Skeletal muscle cell (primary cell): Measurements from ENCODE around the gene CCDC6.

Experiments
- DNase-seq: peaks from one replicate; pipeline ENCODE4 v3.0.0-alpha.2; 2010; ENCODE audit warnings: low read depth
- H3K4me3 ChIP-seq: 2 replicates; pipeline ENCODE4 v1.5.1; 2011; ENCODE audit warnings: low read depth, mild to moderate bottlenecking, control low read depth, low read length, moderate library complexity

Gene CCDC6

DNA sequence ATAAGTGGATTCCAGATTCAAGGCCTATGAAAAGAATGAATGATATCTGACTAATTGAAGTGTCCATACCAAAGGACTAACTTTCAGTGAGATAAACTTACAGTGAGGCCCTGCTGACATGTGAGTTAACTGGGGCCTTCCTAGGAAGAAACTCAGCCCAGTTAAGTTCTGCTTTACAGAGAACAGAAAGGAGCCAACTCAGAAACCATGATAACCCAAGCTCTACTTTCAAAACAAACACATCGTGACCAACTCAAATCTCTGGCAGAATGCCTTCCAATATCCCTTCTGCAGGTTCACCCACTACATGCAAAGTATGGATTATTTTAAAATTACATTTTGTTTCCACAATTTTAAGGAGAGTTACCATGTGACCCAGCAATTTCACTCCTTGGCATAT, 77.3 kb downstream of the CCDC6 start:
- no peak overlapping the region for H3K4me3 ChIP-seq
- no peak for DNase-seq

DNA sequence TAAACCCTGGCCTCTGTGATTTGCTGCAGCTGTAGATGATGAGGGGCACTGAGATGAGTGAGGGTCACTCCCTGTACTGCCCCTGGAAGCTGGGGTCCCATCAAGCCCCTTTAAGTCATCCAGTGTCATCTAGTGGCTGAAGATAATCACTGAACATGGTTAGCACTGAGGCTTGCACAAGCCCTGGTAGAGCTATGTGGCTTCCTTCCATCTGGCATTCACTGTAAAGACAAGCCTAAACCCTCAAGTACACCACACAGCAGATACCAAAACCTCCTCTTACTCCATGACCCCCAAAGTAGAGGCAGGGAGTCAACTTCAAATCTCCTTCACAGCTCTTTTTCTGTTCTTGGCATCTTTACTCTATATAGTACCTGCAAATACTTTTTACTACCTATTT, 80.4 kb downstream of the CCDC6 start:
- H3K4me3 ChIP-seq, result no peak overlapping the region
- DNase-seq, result no peak

DNA sequence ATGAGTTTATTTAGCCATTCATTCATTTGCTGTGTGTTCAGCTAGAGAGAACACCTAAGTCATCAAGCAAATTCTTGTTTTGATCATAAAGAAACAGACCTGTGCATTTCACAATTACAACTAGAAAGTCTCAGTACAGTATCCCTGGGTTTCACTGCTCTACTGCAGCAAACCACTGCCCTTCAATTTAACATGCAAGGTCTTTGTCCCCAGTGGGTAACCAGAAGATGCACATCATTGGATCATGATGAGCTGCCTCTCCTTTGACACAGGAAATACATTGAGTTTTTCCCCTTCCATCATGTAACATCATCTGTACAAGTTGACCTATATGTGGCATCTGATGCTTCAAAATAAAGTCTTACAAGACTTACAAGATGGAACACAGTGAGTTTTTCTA, 82.6 kb downstream of the CCDC6 start:
- H3K4me3 ChIP-seq, result no peak overlapping the region
- DNase-seq, result no peak

DNA sequence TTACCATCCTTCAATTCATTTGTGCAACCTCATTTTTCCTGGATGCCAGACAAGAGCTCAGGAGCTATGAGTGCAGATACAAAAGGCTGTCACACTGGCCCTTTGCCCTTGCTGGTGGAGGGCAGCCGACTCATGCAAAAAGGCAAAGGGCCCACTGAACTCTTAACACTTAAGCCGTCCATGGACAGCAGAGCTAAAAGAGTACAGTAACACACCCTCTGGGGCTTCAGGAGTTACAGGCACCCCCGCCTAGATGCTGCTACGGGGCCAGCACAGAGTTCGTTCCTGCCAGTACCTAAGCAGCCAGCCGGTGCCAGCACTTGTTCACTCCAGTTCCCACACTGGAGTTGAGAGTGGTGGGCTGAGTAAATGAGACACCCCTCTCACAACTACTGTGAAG, 83.2 kb downstream of the CCDC6 start:
- no peak overlapping the region for H3K4me3 ChIP-seq
- no peak for DNase-seq

DNA sequence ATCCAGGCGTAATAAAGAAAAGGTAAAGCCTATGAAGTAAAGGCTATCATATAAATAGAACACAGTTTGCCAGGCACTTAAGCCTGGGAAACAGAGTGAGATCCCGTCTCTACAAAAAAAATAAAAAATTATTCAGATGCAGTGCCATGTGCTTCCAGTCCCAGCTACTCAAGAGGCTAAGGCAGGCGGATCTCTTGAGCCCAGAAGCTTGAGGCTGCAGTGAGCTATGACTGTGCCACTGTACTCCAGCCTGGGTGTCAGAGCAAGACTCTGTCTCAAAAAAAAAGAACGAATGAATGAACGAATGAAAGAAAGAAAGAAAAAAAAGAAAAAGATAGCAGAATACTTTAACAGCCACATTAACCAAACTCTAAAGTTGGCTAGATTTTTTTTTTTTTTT, 85.9 kb downstream of the CCDC6 start:
- DNase-seq, result no peak
- H3K4me3 ChIP-seq, result no peak overlapping the region

DNA sequence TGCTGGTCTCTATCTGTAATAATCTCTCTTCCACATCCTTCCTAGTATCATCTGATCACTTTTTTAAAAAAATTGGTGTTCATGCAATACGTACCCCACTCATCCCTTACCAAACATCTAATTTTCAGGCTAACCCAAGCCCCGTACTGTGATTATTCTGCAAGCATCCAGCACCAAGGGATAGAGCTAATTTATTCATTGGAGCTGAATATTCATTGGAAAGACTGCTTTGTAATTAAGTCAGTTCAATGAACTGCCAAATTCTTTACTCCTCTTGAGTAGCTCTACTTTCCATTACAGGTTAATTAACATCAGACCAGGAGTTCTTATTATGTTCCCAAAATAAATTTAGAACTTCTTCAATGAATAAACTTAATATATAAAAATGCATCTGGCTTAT, 86.7 kb downstream of the CCDC6 start:
- no peak overlapping the region for H3K4me3 ChIP-seq
- no peak for DNase-seq

DNA sequence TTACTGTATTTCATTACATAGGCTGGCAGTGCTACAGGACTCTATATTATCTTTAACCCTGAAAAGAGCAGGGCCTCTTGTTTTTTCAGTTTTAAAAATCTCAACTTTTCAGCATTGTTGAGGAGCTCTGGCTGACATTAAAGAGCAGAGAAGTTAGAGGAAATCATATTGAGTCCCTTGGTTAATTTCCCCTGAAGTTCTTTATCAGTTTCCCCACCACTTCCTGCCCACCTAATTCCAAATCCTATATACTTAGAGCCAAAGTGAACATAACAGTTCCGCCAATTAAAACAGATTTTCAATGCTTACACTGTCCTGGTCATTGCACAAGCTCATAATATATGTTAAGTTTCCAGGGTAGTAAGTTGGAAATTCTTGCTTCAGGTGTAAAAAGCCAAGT, 87.1 kb downstream of the CCDC6 start:
- DNase-seq, result no peak
- H3K4me3 ChIP-seq, result no peak overlapping the region

DNA sequence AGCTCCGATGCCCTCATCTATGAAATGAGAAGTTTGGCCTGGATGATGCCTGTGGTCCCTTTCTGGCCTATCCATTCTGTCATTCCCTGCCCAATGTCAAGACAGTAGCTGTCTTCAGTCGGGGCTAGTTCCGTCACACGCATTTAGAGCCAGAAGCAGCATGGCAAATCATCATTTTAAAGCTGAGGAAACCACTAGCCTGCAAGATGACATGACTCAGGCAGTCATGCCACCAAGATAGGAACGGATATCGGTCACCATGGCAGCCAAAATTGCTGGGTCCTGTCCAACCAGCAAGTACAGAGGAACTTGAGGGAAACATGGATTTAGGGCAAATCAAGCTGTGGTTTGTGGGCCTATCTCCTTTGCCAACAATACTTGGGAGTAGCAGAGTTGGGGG, 88.6 kb downstream of the CCDC6 start:
- no peak for DNase-seq
- H3K4me3 ChIP-seq, result no peak overlapping the region

DNA sequence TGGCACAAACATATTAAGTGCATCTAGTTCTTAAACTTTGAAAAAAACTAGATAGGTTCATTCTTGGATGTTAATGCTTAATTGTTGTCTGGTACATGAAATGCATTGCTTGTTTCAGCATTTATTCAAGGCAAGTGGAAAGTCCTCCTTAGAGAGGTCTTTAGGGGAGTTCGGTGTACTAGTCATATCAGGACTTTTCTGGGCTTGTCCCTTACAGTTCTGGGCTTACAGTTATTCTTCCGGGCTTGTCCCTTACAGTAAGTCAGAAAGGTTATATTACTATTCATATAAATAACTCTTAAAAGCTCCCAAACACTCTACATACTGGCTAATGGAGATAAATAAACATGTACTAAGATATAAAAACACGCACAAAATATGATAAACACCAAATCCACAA, 91.5 kb downstream of the CCDC6 start:
- no peak for DNase-seq
- H3K4me3 ChIP-seq, result no peak overlapping the region

DNA sequence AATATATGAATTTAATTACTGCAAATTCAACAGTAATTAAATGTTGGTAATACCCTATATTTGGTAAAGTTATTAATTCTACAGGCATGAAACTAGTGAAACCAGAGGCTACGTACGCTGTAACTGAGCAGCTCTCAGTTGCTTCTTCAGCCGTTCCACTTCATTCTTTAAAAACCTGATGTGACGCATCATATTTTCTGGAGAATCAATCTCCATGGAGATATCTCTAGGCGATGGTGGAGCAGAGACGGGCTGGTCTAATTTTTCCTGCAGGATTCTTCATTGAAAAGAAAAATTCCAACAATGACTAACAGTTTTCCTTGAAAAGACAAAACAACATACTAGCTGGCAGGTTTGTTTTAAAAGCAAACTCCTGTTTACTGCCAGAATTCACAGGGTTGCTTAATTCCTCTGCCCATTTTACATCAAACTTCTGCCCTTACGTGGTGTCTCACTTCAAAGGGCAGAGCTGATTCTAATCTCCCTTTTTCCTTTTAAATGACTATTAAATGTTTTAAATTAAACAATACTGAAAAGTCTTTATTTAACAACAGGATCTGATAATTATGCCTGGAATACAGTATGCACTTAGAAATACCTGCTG, 93.7 kb downstream of the CCDC6 start:
- no peak for DNase-seq
- no peak overlapping the region for H3K4me3 ChIP-seq

DNA sequence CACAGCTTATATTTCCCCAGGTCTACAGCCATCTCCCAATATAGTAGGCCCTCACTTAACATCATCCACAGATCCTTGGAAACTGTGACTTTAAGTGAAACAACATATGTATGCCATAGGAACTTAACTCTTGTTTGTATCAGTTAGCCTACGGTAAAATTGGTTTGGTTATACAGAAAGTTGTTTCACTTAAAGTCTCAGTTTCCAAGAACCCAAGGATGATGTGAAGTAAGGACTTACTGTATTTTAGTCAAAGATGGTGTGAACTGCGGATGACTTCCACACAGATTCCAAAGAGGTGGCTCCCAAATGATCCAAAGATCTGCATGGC, 96.7 kb downstream of the CCDC6 start:
- no peak overlapping the region for H3K4me3 ChIP-seq
- DNase-seq, result no peak

DNA sequence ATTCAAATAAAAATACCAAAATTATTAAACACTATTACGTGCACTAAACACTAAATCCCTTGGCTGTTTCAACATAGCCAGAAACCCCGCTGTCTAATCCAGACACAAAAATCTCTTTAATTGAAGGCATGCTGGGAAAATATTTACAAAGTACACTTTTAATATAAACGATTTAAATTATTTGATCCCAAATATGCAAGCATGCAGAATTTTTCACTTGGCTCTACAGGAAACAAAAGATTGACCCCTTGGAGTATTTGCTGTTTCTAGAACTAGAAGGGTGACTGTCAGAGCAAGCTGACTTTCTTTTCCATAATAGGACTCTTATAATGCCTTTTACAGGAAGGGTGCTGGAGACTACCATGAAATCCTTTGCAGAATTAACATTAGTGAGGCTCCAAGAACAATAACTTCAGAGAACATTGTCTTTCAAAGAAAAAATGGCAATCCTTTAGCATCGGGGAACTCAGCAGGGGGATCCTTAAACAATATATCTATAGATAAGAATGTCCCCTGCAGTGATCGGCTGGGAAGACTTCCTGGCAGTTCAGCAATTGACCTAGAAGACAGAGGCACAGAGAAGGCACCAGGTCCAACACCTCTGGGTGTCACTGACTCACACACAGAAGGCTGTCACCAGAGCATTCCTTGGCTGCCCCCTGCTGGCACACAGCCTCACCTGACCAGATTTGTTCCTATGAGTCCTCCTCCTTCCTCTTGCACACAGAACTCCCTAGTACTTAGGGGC, 97.3 kb downstream of the CCDC6 start:
- H3K4me3 ChIP-seq, result no peak overlapping the region
- DNase-seq, result peak; percentile 4

DNA sequence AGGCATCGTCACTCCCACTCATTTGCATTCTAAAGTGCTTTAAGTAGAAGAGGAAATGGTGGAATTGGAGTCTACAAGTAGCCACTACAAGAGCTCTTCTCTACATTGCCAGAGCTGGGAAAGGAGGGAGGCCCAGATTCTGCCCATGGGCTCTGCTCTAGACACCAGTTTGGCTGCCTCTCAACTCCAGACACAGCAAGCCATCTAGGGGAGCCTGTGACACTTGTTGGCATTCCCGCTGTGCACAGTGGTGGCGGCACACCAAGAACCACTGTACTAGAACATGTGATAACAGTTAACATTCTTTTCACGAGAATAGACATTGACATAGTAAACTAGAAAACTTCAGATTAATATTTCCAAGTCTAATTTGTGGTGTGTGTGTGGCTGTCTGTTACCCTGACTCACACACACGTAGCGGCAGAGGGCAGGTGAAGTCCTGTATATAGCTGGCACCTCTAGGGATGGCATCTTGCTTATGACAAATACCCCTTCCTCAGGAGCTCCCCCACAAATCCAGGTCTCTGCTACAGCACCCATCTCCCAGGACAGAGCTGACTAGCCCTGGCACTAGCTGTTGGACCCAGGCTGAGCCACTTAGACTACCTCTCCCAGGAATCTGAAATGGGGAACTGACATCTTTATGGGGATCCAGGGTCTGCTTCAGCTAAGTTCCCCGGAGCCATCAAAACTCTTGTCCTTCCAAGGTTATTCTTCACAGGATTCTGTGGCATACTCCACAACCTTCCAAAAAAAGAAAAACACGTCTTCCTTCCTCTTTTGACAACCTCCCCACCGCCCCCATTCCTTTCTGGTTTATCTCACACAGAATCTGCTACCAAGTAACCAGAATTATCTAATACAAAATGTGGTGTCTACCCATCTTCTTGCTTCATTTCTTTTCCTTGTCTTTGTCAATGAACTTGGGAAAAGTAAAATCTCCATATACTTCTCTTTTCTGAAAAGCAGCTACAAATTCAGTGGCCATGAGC, 98.4 kb downstream of the CCDC6 start:
- H3K4me3 ChIP-seq, result no peak overlapping the region
- no peak for DNase-seq

DNA sequence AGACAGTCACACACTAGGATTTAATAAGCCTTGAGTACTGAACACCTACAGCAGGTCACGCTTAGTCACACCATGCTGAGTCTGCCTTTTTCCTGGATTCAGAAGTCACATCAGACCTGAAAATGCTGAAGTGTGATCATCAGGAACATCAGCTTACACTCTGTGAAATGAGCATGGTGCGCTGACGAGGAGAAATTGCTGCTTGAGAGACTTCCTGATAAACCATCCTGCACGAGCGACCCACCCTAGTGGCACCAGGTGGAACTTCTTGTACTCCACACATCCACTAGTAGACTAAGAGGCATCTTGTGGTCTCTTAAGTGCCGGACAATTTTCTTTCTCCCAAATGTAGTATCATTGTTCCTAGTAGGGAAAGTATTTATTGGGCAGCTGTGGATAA, 101.3 kb downstream of the CCDC6 start:
- H3K4me3 ChIP-seq, result no peak overlapping the region
- DNase-seq, result no peak

DNA sequence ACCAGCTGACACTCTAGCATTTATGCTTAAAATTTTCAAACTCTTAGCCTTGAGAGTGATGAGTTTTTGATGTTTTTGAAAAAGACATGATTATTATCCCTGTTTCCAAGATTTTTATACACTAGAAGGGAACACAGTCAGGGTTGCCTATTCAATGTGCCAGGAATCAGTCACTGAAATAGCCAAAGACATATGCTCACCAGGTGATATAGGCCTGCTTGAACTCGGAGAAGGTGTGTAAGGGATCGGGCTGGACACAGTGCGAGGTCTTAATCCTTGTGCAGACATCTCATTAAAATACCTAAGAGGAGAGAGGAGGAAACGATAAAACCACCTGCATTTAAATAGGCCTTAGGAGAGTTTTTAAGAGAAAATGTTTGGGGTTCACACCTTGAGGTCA, 102.1 kb downstream of the CCDC6 start:
- H3K4me3 ChIP-seq, result no peak overlapping the region
- DNase-seq, result no peak

DNA sequence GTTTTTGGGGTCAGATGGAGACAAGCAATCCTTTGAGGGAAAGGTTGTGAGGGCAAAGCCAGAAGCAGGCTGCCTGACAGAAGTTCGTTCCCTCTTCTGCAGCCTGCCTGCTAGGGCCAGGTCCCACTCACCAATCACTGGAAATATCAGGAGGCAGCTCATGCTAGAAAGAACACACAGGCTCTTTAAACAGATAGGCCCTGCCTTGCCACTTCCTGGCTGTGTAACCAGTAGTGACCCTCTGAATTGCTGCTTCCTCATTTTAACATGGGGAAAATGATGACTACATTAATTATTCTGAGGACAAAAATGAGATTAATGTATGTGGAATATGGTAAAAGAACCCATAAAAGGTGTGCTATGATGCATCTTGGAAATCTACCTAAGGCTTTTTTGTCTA, 102.6 kb downstream of the CCDC6 start:
- no peak overlapping the region for H3K4me3 ChIP-seq
- no peak for DNase-seq

DNA sequence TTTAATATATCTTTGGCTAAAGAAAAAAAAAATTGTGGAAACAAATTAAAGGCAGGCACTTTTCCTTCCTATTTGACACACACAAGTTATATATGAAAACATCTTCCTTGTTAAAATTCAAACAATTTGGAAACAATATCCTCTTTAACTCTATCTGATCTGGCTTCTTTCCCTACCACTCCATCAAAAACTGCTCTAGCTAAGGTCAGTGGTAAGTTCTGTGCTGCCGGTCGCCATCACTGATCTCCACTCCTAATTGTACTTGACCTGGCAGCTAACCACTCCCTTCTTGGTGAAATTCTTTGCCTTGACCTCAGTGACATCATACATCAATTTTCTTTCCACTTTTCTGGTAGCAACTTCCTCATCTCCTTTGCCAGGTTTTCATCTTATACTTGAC, 105.2 kb downstream of the CCDC6 start:
- no peak for DNase-seq

DNA sequence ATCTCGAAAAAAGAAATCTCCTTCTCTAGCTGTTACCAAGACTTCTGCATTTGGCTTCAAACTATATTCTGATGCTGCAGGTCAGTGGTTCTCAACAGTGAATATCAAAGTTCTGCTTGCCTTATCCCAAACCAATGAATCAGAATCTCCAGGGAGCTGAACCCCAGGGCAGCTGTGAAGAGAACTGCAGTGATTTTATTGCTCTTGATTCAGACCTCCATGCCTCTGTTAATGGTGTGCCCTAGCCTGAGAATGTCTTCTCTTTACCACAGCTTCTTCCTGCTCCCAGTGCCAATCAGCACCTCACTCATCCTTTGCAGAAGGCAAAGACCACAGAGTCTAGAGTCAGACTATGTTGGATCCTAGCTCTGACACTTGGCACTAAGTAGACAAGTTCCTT, 106.9 kb downstream of the CCDC6 start:
- peak; percentile 43 for DNase-seq
- H3K4me3 ChIP-seq, result no peak overlapping the region

More for the DNA sequence above, 105.2 kb downstream of the CCDC6 start:
- no peak overlapping the region for H3K4me3 ChIP-seq

DNA sequence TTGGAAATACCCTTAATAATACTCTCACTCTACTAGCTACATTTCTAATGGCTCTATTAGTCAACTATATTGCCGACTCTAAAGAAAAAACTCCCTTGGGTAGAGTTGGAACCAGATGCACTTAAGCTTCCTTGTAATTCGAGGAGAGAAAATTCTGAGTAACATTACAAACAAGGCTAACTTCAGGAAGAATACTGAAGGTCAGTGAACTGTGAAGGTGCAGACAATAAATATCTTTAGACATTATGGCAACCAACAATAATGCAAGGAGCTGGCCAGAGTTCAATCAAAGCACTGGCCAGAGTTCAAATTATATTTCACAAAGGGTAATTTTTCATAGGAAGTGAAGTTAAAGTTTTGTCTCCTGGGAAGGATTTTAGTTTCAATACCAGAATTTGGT, 112.4 kb downstream of the CCDC6 start:
- DNase-seq, result peak; percentile 36
- H3K4me3 ChIP-seq, result no peak overlapping the region

DNA sequence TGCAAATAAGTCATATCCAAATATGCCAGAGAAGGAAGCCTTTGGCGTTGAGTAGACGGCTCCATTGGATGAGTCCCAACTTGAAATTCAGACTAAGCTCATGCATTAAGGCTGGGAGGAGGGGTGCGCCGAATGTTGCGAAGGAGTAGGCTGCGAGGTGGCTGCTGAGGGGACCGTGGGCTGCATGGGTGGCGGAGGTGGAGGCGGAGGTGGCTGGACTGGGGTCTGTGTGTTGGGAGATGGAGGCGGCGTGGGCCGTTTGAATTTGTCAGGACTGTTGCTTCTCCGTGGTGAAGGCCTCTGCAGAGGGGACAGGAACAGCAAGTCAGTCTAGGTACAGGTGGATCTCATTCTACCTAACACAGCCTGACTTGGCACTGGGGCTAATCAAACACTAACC, 113.5 kb downstream of the CCDC6 start:
- no peak overlapping the region for H3K4me3 ChIP-seq
- DNase-seq, result no peak

DNA sequence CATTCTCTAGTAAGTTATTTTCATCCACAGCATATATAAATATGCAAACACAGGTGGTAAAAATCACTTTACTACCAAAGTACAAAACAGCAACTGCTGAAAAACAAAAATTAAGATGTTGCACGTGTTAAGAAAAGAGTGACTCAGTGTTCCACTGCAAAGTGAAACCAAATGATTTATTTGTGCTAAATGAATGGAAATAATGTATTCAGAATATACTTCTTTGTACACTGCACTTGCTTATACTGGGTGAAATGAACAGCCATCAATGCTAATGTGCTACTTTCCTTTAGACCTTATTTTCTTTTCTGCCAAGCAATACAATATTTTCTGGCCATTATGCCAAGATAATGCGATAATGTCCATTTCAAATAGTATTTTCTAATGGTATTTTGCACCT, 114.8 kb downstream of the CCDC6 start:
- H3K4me3 ChIP-seq, result no peak overlapping the region
- DNase-seq, result no peak
